ENCODE data around the gene FBXO36. TPM values are rescaled to one million over a fixed set of nuclear protein-coding genes. Genes with fewer than 3 reads are reported as not detected.

Gene FBXO36
- polyA plus RNA-seq, 1 donor (not counting 4 experiments of a cell fraction or from before 2014, with no cell fraction given): 1.7 TPM

DNA sequence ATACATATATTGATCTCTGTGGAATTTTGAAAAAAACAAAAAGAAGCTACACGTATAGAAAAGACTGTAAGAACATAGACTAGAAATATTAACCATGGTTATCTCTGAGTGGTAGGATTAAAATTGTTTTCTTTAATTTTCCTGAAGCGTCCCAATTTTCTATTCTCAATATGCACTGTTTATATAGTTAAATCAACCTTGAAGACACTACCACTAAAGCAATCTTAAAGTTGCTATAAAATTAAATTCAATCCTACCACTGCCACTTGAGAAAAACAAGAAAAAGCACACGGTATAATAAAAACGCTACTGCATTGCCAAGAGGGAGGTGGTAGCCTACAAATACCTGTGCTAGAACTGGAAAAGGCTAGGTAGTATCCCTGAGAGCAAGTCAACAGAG, 47.7 kb upstream of the FBXO36 start:
- Histone ChIP-seq H3K9ac (ENCODE audit: control insufficient read depth, extremely low read depth, insufficient read depth, low read length) (no peak overlapping the region), H3K27ac (ENCODE audit: control insufficient read depth, insufficient read depth, low read length) (no peak overlapping the region), H3K36me3 (ENCODE audit: control insufficient read depth in 2 of 2, extremely low read depth in 1 of 2, insufficient read depth in 2 of 2, low read length in 2 of 2) (peaks cover 4 to 9% of the 10 kb centered on the region in 2 experiments), H4K20me1 (ENCODE audit: control insufficient read depth, extremely low read depth, insufficient read depth, low read length) (no peaks in the 10 kb centered on the region), H3K9me1 (ENCODE audit: control insufficient read depth, extremely low read depth, insufficient read depth, low read length) (no peaks in the 10 kb centered on the region), H3K4me2 (ENCODE audit: control insufficient read depth, extremely low read depth, insufficient read depth, low read depth, low read length) (no peak overlapping the region), H3K79me2 (ENCODE audit: control insufficient read depth, insufficient read depth, low read length) (peaks cover 72% of the 10 kb centered on the region), H3K4me3 (ENCODE audit: control insufficient read depth in 2 of 3, extremely low read depth in 1 of 3, insufficient read depth in 2 of 3, low read depth in 1 of 3, low read length in 3 of 3) (no peak overlapping the region), H2AFZ (ENCODE audit: control insufficient read depth, low read length) (no peak overlapping the region), H3K9me3 (ENCODE audit: control insufficient read depth, low read depth, low read length) (no peaks in the 10 kb centered on the region), H3K27me3 (ENCODE audit: control insufficient read depth, extremely low read depth, insufficient read depth, low read length) (no peaks in the 10 kb centered on the region), H3K4me1 (ENCODE audit: control insufficient read depth, extremely low read depth, insufficient read depth, low read length) (no peaks in the 10 kb centered on the region)
- DNase-seq (ENCODE audit: low read depth, low spot score) (no peak), FAIRE-seq (no peak)
- no peak for TF ChIP-seq EZH2 (IDR thresholded peaks at IDR 0.05; ENCODE audit: low read length)
- TF ChIP-seq, protein P1, sequence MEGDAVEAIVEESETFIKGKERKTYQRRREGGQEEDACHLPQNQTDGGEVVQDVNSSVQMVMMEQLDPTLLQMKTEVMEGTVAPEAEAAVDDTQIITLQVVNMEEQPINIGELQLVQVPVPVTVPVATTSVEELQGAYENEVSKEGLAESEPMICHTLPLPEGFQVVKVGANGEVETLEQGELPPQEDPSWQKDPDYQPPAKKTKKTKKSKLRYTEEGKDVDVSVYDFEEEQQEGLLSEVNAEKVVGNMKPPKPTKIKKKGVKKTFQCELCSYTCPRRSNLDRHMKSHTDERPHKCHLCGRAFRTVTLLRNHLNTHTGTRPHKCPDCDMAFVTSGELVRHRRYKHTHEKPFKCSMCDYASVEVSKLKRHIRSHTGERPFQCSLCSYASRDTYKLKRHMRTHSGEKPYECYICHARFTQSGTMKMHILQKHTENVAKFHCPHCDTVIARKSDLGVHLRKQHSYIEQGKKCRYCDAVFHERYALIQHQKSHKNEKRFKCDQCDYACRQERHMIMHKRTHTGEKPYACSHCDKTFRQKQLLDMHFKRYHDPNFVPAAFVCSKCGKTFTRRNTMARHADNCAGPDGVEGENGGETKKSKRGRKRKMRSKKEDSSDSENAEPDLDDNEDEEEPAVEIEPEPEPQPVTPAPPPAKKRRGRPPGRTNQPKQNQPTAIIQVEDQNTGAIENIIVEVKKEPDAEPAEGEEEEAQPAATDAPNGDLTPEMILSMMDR (optimal IDR thresholded peaks at IDR 0.05 in 1 of 3, IDR thresholded peaks at IDR 0.05 in 1 of 3, conservative IDR thresholded peaks at IDR 0.05 in 1 of 3; ENCODE audit: extremely low read depth in 1 of 3, insufficient read depth in 2 of 3, low read length in 3 of 3): no peak
- dilution Hi-C loops (cut with MboI; ENCODE audit: extremely low pct_ligation_motif_present, low sequenced_read_pairs): no loop called here

GRCh38 chr2:229875549-229875948, 46.8 kb upstream of the FBXO36 start:
- DNase-seq (ENCODE audit: low read depth, low spot score): no peak
- Histone ChIP-seq H3K27ac (ENCODE audit: control insufficient read depth, insufficient read depth, low read length) (no peak overlapping the region), H3K36me3 (ENCODE audit: control insufficient read depth in 2 of 2, extremely low read depth in 1 of 2, insufficient read depth in 2 of 2, low read length in 2 of 2) (peaks cover 8 to 10% of the 10 kb centered on the region in 2 experiments), H3K4me3 (ENCODE audit: control insufficient read depth in 2 of 3, extremely low read depth in 1 of 3, insufficient read depth in 2 of 3, low read depth in 1 of 3, low read length in 3 of 3) (no peak overlapping the region), H4K20me1 (ENCODE audit: control insufficient read depth, extremely low read depth, insufficient read depth, low read length) (no peaks in the 10 kb centered on the region), H3K4me1 (ENCODE audit: control insufficient read depth, extremely low read depth, insufficient read depth, low read length) (no peaks in the 10 kb centered on the region), H2AFZ (ENCODE audit: control insufficient read depth, low read length) (no peak overlapping the region), H3K9ac (ENCODE audit: control insufficient read depth, extremely low read depth, insufficient read depth, low read length) (no peak overlapping the region), H3K79me2 (ENCODE audit: control insufficient read depth, insufficient read depth, low read length) (peaks cover 71% of the 10 kb centered on the region), H3K9me3 (ENCODE audit: control insufficient read depth, low read depth, low read length) (no peaks in the 10 kb centered on the region), H3K27me3 (ENCODE audit: control insufficient read depth, extremely low read depth, insufficient read depth, low read length) (no peaks in the 10 kb centered on the region), H3K4me2 (ENCODE audit: control insufficient read depth, extremely low read depth, insufficient read depth, low read depth, low read length) (no peak overlapping the region), H3K9me1 (ENCODE audit: control insufficient read depth, extremely low read depth, insufficient read depth, low read length) (no peaks in the 10 kb centered on the region)
- TF ChIP-seq EZH2 (IDR thresholded peaks at IDR 0.05; ENCODE audit: low read length): no peak
- TF ChIP-seq, protein P1 (optimal IDR thresholded peaks at IDR 0.05 in 1 of 3, IDR thresholded peaks at IDR 0.05 in 1 of 3, conservative IDR thresholded peaks at IDR 0.05 in 1 of 3; ENCODE audit: extremely low read depth in 1 of 3, insufficient read depth in 2 of 3, low read length in 3 of 3): no peak
- no peak for FAIRE-seq
- dilution Hi-C loops (cut with MboI; ENCODE audit: extremely low pct_ligation_motif_present, low sequenced_read_pairs): no loop called here

Data from keratinocyte (primary cell).